ENCODE results near the gene MEGF11. TPM values are rescaled to one million over a fixed set of nuclear protein-coding genes. Genes with fewer than 3 reads are reported as not detected.

The MEGF11 gene
- polyA plus RNA-seq, 2 of the 4 experiments (the other 2 are of a cell fraction) = 0.25 to 0.31 TPM

DNA sequence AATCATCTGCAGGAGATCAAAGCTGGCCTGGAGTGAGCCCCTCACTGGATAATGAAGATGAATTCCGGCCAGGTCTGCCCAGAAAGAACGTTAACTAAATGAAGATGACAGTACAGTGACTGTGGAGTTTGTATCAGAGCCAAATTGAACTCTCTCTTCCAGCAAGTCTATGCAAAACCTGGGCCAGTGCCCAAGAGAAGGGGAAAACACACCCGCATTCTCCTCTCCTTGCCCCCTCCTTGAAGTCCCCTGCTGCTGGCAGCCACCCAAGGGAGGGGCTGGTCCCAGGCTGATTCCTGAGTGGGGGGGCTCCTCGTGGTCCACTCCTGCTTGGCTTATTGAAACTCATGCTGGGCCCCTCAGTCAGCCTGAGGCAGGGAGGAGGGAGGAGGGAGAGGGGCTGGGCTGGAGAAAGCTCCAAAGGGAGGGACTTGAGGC, 228.5 kb downstream of the MEGF11 start (continued):
- TF ChIP-seq CBX2 (IDR thresholded peaks at IDR 0.05; ENCODE audit: borderline replicate concordance, low read depth) = no peak
- TF ChIP-seq EHF (CRISPR knock-in tag; IDR thresholded peaks at IDR 0.05) = no peak
- no peak for TF ChIP-seq HOXA7 (CRISPR knock-in tag; IDR thresholded peaks at IDR 0.05)
- TF ChIP-seq, protein P1, sequence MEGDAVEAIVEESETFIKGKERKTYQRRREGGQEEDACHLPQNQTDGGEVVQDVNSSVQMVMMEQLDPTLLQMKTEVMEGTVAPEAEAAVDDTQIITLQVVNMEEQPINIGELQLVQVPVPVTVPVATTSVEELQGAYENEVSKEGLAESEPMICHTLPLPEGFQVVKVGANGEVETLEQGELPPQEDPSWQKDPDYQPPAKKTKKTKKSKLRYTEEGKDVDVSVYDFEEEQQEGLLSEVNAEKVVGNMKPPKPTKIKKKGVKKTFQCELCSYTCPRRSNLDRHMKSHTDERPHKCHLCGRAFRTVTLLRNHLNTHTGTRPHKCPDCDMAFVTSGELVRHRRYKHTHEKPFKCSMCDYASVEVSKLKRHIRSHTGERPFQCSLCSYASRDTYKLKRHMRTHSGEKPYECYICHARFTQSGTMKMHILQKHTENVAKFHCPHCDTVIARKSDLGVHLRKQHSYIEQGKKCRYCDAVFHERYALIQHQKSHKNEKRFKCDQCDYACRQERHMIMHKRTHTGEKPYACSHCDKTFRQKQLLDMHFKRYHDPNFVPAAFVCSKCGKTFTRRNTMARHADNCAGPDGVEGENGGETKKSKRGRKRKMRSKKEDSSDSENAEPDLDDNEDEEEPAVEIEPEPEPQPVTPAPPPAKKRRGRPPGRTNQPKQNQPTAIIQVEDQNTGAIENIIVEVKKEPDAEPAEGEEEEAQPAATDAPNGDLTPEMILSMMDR (IDR thresholded peaks at IDR 0.05) = no peak

DNA sequence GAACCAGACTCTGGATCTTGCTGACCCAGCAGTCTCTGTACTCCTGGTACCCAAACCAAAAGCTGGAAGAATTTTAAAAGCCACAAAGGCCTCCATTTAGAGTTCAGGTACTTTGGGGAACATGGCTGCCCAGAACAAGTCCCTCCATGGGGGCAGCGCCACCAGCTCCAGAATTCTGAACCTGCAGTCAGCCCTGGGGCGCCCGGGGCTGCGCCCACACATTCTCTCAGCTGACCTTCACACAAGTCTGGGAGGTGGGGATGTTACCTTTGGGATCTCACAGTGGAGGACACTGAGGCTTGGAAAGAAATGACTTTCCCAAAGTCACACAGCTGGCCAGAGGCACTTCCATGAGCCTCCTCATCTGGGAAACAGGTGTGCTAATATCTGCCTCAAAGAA, 229.4 kb downstream of the MEGF11 start:
- H3K9me3 ChIP-seq = no peaks in the 10 kb centered on the region
- DNase-seq (ENCODE audit: low read depth in 1 of 2, low spot score in 1 of 2) (no peak), ATAC-seq (no peak), FAIRE-seq (no peak)
- H3K4me3 ChIP-seq = no peak overlapping the region
- TF ChIP-seq CBX8 (IDR thresholded peaks at IDR 0.05) = no peak
- peak; percentile 39 for TF ChIP-seq MAFK (IDR thresholded peaks at IDR 0.05; ENCODE audit: partially characterized antibody)
- TF ChIP-seq JUN (IDR thresholded peaks at IDR 0.05) = no peak
- WGBS (ENCODE audit: missing lambda C conversion rate) = 93% methylated on average over 4 of the region's 4 CpGs
- peaks cover 35% of the 10 kb centered on the region for H3K4me1 ChIP-seq
- peak overlapping the region in 1 of 2 experiments; percentile 70; a peak in 3 of 6 replicates for H3K27ac ChIP-seq
- H3K4me2 ChIP-seq = no peak overlapping the region
- POLR2A ChIA-PET = no interaction called here
- CTCF ChIA-PET = interaction anchor here (1.0 to 1.4 kb wide), 4 partner anchors 9 to 41 kb away, joined by 3 read pairs; no protein-coding TSS in a partner anchor

DNA sequence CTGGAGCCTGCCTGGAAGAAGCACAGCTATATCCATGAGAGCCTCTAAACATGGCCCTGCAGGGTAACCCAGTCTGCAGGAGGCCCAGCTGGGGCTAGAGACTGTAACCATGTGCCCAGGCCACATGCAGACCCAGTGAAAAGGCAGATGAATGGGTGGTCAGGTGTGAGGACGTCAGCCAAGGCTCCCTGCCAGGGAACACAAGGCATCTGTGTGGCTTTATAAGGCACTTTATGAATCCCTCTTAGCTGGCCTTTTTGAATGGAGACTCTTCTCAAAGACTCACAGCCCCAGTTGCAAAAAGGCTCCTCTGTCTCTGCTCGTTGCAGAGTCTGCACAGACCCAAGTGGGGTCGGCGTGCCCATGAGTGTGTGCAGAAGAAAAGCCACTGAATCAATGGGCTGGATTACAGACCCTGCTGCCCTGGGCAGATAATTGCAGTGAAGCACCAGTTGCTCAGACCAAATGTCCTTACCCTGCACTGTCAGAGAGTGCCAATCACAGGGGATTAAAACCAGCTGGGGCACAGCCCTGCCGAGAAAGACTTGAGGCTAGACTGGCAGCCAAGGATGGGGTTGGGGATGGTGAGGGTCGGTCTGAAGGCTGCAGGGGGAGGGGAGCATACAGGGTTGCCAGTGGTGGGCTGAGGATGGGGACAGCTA, 230.1 kb downstream of the MEGF11 start:
- TF ChIP-seq, protein P2, sequence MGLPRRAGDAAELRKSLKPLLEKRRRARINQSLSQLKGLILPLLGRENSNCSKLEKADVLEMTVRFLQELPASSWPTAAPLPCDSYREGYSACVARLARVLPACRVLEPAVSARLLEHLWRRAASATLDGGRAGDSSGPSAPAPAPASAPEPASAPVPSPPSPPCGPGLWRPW (IDR thresholded peaks at IDR 0.05) = no peak
- no peak for TF ChIP-seq HEYL (CRISPR knock-in tag; IDR thresholded peaks at IDR 0.05)
- no peak for TF ChIP-seq BHLHE40 (IDR thresholded peaks at IDR 0.05; ENCODE audit: low read depth, low read length)
- TF ChIP-seq RNF2 (IDR thresholded peaks at IDR 0.05; ENCODE audit: borderline replicate concordance, low read depth) = no peak
- TF ChIP-seq CBX2 (IDR thresholded peaks at IDR 0.05; ENCODE audit: borderline replicate concordance, low read depth) = no peak
- no peak for TF ChIP-seq ZSCAN20 (CRISPR knock-in tag; IDR thresholded peaks at IDR 0.05)
- no peak for TF ChIP-seq HDAC2 (IDR thresholded peaks at IDR 0.05)
- TF ChIP-seq, protein P3, sequence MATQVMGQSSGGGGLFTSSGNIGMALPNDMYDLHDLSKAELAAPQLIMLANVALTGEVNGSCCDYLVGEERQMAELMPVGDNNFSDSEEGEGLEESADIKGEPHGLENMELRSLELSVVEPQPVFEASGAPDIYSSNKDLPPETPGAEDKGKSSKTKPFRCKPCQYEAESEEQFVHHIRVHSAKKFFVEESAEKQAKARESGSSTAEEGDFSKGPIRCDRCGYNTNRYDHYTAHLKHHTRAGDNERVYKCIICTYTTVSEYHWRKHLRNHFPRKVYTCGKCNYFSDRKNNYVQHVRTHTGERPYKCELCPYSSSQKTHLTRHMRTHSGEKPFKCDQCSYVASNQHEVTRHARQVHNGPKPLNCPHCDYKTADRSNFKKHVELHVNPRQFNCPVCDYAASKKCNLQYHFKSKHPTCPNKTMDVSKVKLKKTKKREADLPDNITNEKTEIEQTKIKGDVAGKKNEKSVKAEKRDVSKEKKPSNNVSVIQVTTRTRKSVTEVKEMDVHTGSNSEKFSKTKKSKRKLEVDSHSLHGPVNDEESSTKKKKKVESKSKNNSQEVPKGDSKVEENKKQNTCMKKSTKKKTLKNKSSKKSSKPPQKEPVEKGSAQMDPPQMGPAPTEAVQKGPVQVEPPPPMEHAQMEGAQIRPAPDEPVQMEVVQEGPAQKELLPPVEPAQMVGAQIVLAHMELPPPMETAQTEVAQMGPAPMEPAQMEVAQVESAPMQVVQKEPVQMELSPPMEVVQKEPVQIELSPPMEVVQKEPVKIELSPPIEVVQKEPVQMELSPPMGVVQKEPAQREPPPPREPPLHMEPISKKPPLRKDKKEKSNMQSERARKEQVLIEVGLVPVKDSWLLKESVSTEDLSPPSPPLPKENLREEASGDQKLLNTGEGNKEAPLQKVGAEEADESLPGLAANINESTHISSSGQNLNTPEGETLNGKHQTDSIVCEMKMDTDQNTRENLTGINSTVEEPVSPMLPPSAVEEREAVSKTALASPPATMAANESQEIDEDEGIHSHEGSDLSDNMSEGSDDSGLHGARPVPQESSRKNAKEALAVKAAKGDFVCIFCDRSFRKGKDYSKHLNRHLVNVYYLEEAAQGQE (IDR thresholded peaks at IDR 0.05) = no peak
- no peak for TF ChIP-seq RCOR1 (IDR thresholded peaks at IDR 0.05; ENCODE audit: low read depth, low read length)
- TF ChIP-seq, protein P1 (IDR thresholded peaks at IDR 0.05) = no peak
- no peak for TF ChIP-seq TFCP2L1 (CRISPR knock-in tag; IDR thresholded peaks at IDR 0.05)
- no peak for TF ChIP-seq NPAS2 (CRISPR knock-in tag; IDR thresholded peaks at IDR 0.05; ENCODE audit: borderline replicate concordance)
- no peak for TF ChIP-seq RARB (CRISPR knock-in tag; IDR thresholded peaks at IDR 0.05)
- no peak overlapping the region for H3K4me2 ChIP-seq
- peaks cover 31% of the 10 kb centered on the region for H3K4me1 ChIP-seq
- CTCF ChIA-PET = interaction anchor here (0.5 to 1.4 kb wide), 6 partner anchors 9 to 211 kb away, joined by 3 to 4 read pairs (median 3); no protein-coding TSS in a partner anchor
- H3K27ac ChIP-seq = peak overlapping the region in 1 of 2 experiments; percentile 70; a peak in 1 of 6 replicates
- ATAC-seq = no peak
- WGBS (ENCODE audit: missing lambda C conversion rate) = 63% methylated on average over 6 of the region's 6 CpGs
- no peak for FAIRE-seq
- POLR2A ChIA-PET = no interaction called here
- no peak for DNase-seq (ENCODE audit: low read depth in 1 of 2, low spot score in 1 of 2)
- no peak overlapping the region for H3K4me3 ChIP-seq
- H3K9me3 ChIP-seq = no peaks in the 10 kb centered on the region
